Esophagus muscularis mucosa (tissue), 3 donors: ENCODE measurements around the gene CARD8.

Experiments used
- CTCF ChIP-seq, 3 experiments: fragments of 200-600 bp in 2 of 3; fragments of 450-650 bp in 1 of 3; sonication (generic) in 2 of 3; IDR thresholded peaks; one replicate each; pipeline ENCODE4 v1.5.1; 2017 to 2019; ENCODE audit warnings: antibody characterized with exemption in 3 of 3, mild to moderate bottlenecking in 2 of 3, moderate library complexity in 1 of 3
- POLR2A ChIP-seq: fragments of 450-650 bp; IDR thresholded peaks from one replicate; pipeline ENCODE4 v1.6.1; 2017; ENCODE audit warnings: antibody characterized with exemption, moderate library complexity, mild to moderate bottlenecking, low read depth

- no peak for TF ChIP-seq CTCF (IDR thresholded peaks at IDR 0.05)
- TF ChIP-seq POLR2A: no peak
Observed at GRCh38 chr19:48248081-48248833, 7.5 kb downstream of the CARD8 start.
